ENCODE data around the gene NRAP.
A peak's percentile ranks its signal among the peaks of the same experiment; 100 is the strongest.

- TF ChIP-seq CTCF (IDR thresholded peaks at IDR 0.05) (0 out of 2 replicates have a peak, but pooled peaks have one; percentile 6), POLR2AphosphoS5 (IDR thresholded peaks at IDR 0.05; ENCODE audit: low read depth, low read length) (no peak), REST (IDR thresholded peaks at IDR 0.05; ENCODE audit: insufficient read depth in 1 of 2, low read depth in 2 of 2, low read length in 1 of 2) (no peak)
Measured at GRCh38 chr10:113555751-113556150, 108.1 kb downstream of the NRAP start.

Data from Panc1 (cell line).